T-cell (primary cell): Measurements from ENCODE around the gene NUDT14. TPM values are rescaled to one million over a fixed set of nuclear protein-coding genes. Genes with fewer than 3 reads are reported as not detected.

Experiments used
- ATAC-seq, 4 experiments: fragments of 200-7000 bp in 3 of 4; fragments of 150-1000 bp in 1 of 4; cut with Tn5 transposase; replicated peaks in 1 of 4; 1 replicate in 3 of 4; 2 replicates in 1 of 4; pipeline ENCODE4 v1.10.0; 2021; ENCODE audit warnings: moderate library complexity in 3 of 4, mild to moderate bottlenecking in 2 of 4, moderate number of reproducible peaks in 1 of 4
- CTCF ChIA-PET, 2 donors: fragments of 300-600 bp; sonication (Branson Sonifier 250); formaldehyde crosslinking; loops; one replicate each; lab custom pipeline; 2022; ENCODE audit warnings: antibody characterized with exemption in 2 of 2; lab: Charles Lee
- POLR2A ChIA-PET, 2 donors: fragments of 300-600 bp; sonication (Branson Sonifier 250); formaldehyde crosslinking; loops; one replicate each; lab custom pipeline; 2022; ENCODE audit warnings: antibody characterized with exemption in 2 of 2; lab: Charles Lee
- DNase-seq, 35 experiments: peaks; one replicate each; pipeline versions ENCODE4 v3.0.0 to v3.0.0-alpha.2; 2013 to 2023
- H3K27ac ChIP-seq: one replicate; pipeline ENCODE4 v1.5.1; 2013; ENCODE audit warnings: low read length
- H3K27me3 ChIP-seq, 2 experiments: replicated peaks in 1 of 2; 1 replicate in 1 of 2; 2 replicates in 1 of 2; pipeline versions ENCODE4 v1.6.1 to v1.7.0; 2013; ENCODE audit warnings: low read length in 1 of 2, mixed read lengths in 1 of 2; ENCODE audit not compliant: control insufficient read depth in 2 of 2, insufficient read depth in 2 of 2; ENCODE audit errors: extremely low read depth in 1 of 2
- H3K36me3 ChIP-seq, 2 donors: 1 replicate in 1 of 2; 2 replicates in 1 of 2; pipeline versions ENCODE4 v1.6.1 to v1.7.0; 2013; ENCODE audit warnings: low read length in 1 of 2; ENCODE audit not compliant: control insufficient read depth in 2 of 2, insufficient read depth in 1 of 2; ENCODE audit errors: extremely low read depth in 1 of 2
- H3K4me1 ChIP-seq, 2 experiments: 1 replicate in 1 of 2; 2 replicates in 1 of 2; pipeline versions ENCODE4 v1.6.1 to v1.7.0; 2013; ENCODE audit warnings: low read length in 2 of 2, mixed read lengths in 1 of 2; ENCODE audit not compliant: insufficient read depth in 2 of 2, control insufficient read depth in 1 of 2; ENCODE audit errors: extremely low read depth in 1 of 2
- H3K4me3 ChIP-seq, 2 donors: 1 replicate in 1 of 2; 2 replicates in 1 of 2; pipeline versions ENCODE4 v1.5.1 to v1.7.0; 2013; ENCODE audit warnings: mild to moderate bottlenecking in 2 of 2, low read length in 1 of 2, moderate library complexity in 1 of 2; ENCODE audit not compliant: control insufficient read depth in 1 of 2; ENCODE audit errors: extremely low read depth in 1 of 2
- H3K9me3 ChIP-seq: 2 replicates; pipeline ENCODE4 v1.7.0; 2013
- H3K27ac Mint-ChIP-seq, 2 donors: one replicate each; pipeline ENCODE4 v1.8.0; 2020 to 2021; ENCODE audit warnings: mild to moderate bottlenecking in 2 of 2, mixed read lengths in 2 of 2
- H3K27me3 Mint-ChIP-seq, 2 donors: one replicate each; pipeline ENCODE4 v1.8.0; 2021 to 2022; ENCODE audit warnings: mixed read lengths in 2 of 2
- H3K36me3 Mint-ChIP-seq: one replicate; pipeline ENCODE4 v1.8.0; 2021; ENCODE audit warnings: mixed read lengths
- H3K4me1 Mint-ChIP-seq, 3 donors: one replicate each; pipeline ENCODE4 v1.8.0; 2020 to 2022; ENCODE audit warnings: mixed read lengths in 3 of 3, mild to moderate bottlenecking in 1 of 3
- H3K4me3 Mint-ChIP-seq, 3 donors: one replicate each; pipeline ENCODE4 v1.8.0; 2020 to 2022; ENCODE audit warnings: mild to moderate bottlenecking in 3 of 3, mixed read lengths in 3 of 3, moderate library complexity in 3 of 3
- H3K9me3 Mint-ChIP-seq, 3 donors: one replicate each; pipeline ENCODE4 v1.8.0; 2020 to 2022; ENCODE audit warnings: mixed read lengths in 3 of 3
- WGBS: methylation state at CpG from one replicate; pipeline ENCODE4 v1.1.5; 2013; ENCODE audit warnings: missing lambda C conversion rate; ENCODE audit not compliant: insufficient coverage; 5-methylcytosine and 5-hydroxymethylcytosine counted together
- total RNA-seq, 35 experiments: library from RNA in 6 of 35; stranded (reverse) in 6 of 35; fragments of 120-200 nt in 1 of 35; gene quantifications; one replicate each; pipeline versions ENCODE4 v1.2.1 to v1.2.4 and lab custom pipeline; 2013 to 2026

NUDT14 gene
- total RNA-seq, 5 donors from 2014 or later (not counting 1 experiment from before 2014, with no cell fraction given), result 10.0 to 25.5 (median 20.2) TPM

DNA sequence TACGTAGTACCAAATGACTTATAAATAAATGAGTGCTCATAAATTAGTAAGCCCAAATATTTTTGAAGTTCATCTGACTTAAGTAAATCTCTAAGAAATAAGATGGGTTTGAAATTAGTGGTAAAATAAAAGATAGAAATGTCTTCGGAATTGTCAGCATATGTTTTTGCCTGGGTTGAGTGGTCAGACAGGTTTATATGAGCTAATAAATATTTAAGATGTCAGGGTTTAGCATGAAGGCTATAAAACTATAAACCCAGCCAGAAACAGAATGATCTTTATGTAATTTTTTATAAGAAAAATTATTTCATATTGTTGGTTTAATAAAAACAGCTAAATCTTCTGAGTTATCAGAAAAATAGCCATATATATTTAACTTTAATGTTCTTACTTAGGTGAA is 49.9 kb downstream of the NUDT14 start:
- ChIA-PET CTCF (no interaction called here), POLR2A (interaction anchor here in 1 of 2 donors (0.6 kb wide), 1 partner anchor 266 kb away, joined by 6 read pairs; no protein-coding TSS in a partner anchor)
- Histone ChIP-seq H3K4me3 (no peak overlapping the region), H3K27ac (no peak overlapping the region), H3K27me3 (peaks cover 0 to 26% of the 10 kb centered on the region in 2 experiments), H3K4me1 (no peaks in the 10 kb centered on the region), H3K36me3 (no peaks in the 10 kb centered on the region), H3K9me3 (no peaks in the 10 kb centered on the region)
- H3K36me3 Mint-ChIP-seq, result peaks cover 5% of the 10 kb centered on the region
- H3K27me3 Mint-ChIP-seq, result peaks cover 16 to 21% of the 10 kb centered on the region in 2 donors
- no peak overlapping the region for H3K27ac Mint-ChIP-seq
- ATAC-seq, result no peak
- peaks cover 3 to 18% (median 8%) of the 10 kb centered on the region in 3 donors for H3K9me3 Mint-ChIP-seq
- H3K4me3 Mint-ChIP-seq, result no peak overlapping the region
- WGBS, result no CpG with 5 or more reads among the region's 2 CpGs
- H3K4me1 Mint-ChIP-seq, result no peaks in the 10 kb centered on the region
- DNase-seq, result no peak

- H3K4me3 ChIP-seq, result no peak overlapping the region
- H3K27ac Mint-ChIP-seq, result no peak overlapping the region
- H3K27me3 ChIP-seq, result peaks cover 0 to 29% of the 10 kb centered on the region in 2 experiments
- no peak overlapping the region for H3K27ac ChIP-seq
- ChIA-PET POLR2A (no interaction called here), CTCF (no interaction called here)
- peaks cover 20% of the 10 kb centered on the region in 2 donors for H3K27me3 Mint-ChIP-seq
- peaks cover 8 to 15% (median 9%) of the 10 kb centered on the region in 3 donors for H3K4me1 Mint-ChIP-seq
- peaks cover 3% of the 10 kb centered on the region for H3K36me3 Mint-ChIP-seq
- ATAC-seq (no peak), DNase-seq (no peak)
- 94% methylated on average over 3 of the region's 5 CpGs for whole genome bisulfite sequencing
- no peaks in the 10 kb centered on the region for H3K4me1 ChIP-seq
- H3K4me3 Mint-ChIP-seq, result no peak overlapping the region
- H3K9me3 ChIP-seq, result no peaks in the 10 kb centered on the region
- no peaks in the 10 kb centered on the region for H3K36me3 ChIP-seq
- peaks cover 3 to 13% (median 4%) of the 10 kb centered on the region in 3 donors for H3K9me3 Mint-ChIP-seq
Measured at GRCh38 chr14:105128059-105128458, 53.1 kb downstream of the NUDT14 start.

- no peak overlapping the region for H3K4me3 Mint-ChIP-seq
- no peak for ATAC-seq
- 76% methylated on average over 4 of the region's 9 CpGs for WGBS
- ChIA-PET CTCF (interaction anchor here in 1 of 2 donors (0.8 kb wide), 1 partner anchor 462 kb away, joined by 7 read pairs; no protein-coding TSS in a partner anchor), POLR2A (no interaction called here)
- Histone ChIP-seq H3K36me3 (no peaks in the 10 kb centered on the region), H3K27ac (no peak overlapping the region), H3K27me3 (peaks cover 0 to 31% of the 10 kb centered on the region in 2 experiments), H3K4me1 (no peaks in the 10 kb centered on the region), H3K9me3 (no peaks in the 10 kb centered on the region), H3K4me3 (no peak overlapping the region)
- DNase-seq, result no peak
- peaks cover 3 to 13% (median 4%) of the 10 kb centered on the region in 3 donors for H3K9me3 Mint-ChIP-seq
- H3K27me3 Mint-ChIP-seq, result peaks cover 21 to 25% of the 10 kb centered on the region in 2 donors
- H3K4me1 Mint-ChIP-seq, result peaks cover 8 to 15% (median 9%) of the 10 kb centered on the region in 3 donors
- no peak overlapping the region for H3K27ac Mint-ChIP-seq
- H3K36me3 Mint-ChIP-seq, result peaks cover 3% of the 10 kb centered on the region
Measured at GRCh38 chr14:105126981-105127329, 54.2 kb downstream of the NUDT14 start.

- peaks cover 8 to 15% (median 9%) of the 10 kb centered on the region in 3 donors for H3K4me1 Mint-ChIP-seq
Measured at GRCh38 chr14:105126126-105126980, 54.8 kb downstream of the NUDT14 start.

DNA sequence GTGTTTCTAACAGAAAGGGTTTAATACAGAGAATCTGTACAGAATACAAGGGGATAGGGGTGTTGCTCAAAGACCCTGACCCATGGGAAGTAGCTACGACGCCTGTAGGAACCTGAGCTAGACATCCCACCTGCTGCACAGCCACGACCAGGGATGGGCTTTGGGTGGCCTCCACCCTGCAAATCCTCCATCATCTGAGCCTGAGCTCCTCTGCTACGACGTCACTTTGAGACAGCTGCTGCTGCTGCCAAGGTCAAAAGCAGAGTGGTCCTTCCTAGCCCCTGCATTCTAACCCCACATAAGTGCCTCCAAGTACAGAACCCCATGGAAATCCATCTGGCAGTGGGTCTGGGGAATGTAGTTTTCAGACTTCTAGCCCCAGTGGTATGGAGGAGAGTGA is 56.3 kb downstream of the NUDT14 start:
- Mint-ChIP-seq H3K4me1 (peaks cover 8 to 15% (median 9%) of the 10 kb centered on the region in 3 donors), H3K27me3 (peaks cover 25 to 30% of the 10 kb centered on the region in 2 donors), H3K4me3 (peak overlapping the region in 2 of 3 donors; percentile 31 to 57), H3K27ac (no peak overlapping the region), H3K36me3 (peaks cover 3% of the 10 kb centered on the region), H3K9me3 (peaks cover 8 to 23% (median 16%) of the 10 kb centered on the region in 3 donors)
- POLR2A ChIA-PET, result no interaction called here
- Histone ChIP-seq H3K9me3 (no peaks in the 10 kb centered on the region), H3K36me3 (no peaks in the 10 kb centered on the region), H3K27me3 (peaks cover 0 to 33% of the 10 kb centered on the region in 2 experiments), H3K4me1 (no peaks in the 10 kb centered on the region), H3K27ac (no peak overlapping the region), H3K4me3 (no peak overlapping the region)
- 27% methylated on average over 3 of the region's 5 CpGs for WGBS
- CTCF ChIA-PET, result no interaction called here
- ATAC-seq (no peak), DNase-seq (no peak)

More at GRCh38 chr14:105126126-105126980, 54.8 kb downstream of the NUDT14 start:
- Histone ChIP-seq H3K9me3 (no peaks in the 10 kb centered on the region), H3K27me3 (peaks cover 0 to 32% of the 10 kb centered on the region in 2 experiments), H3K36me3 (no peaks in the 10 kb centered on the region), H3K27ac (no peak overlapping the region), H3K4me3 (no peak overlapping the region), H3K4me1 (no peaks in the 10 kb centered on the region)
- 70% methylated on average over 16 of the region's 22 CpGs for WGBS
- Mint-ChIP-seq H3K9me3 (peaks cover 6 to 17% (median 7%) of the 10 kb centered on the region in 3 donors), H3K4me3 (no peak overlapping the region), H3K27ac (no peak overlapping the region), H3K36me3 (peaks cover 3% of the 10 kb centered on the region), H3K27me3 (peaks cover 21 to 28% of the 10 kb centered on the region in 2 donors)
- CTCF ChIA-PET, result interaction anchor here in 1 of 2 donors (0.8 kb wide), 1 partner anchor 463 kb away, joined by 7 read pairs; no protein-coding TSS in a partner anchor
- POLR2A ChIA-PET, result no interaction called here
- DNase-seq, result no peak
- ATAC-seq, result no peak

GRCh38 chr14:105123981-105124765 is 56.9 kb downstream of the NUDT14 start:
- Mint-ChIP-seq H3K27ac (no peak overlapping the region), H3K27me3 (peaks cover 23 to 30% of the 10 kb centered on the region in 2 donors), H3K36me3 (peaks cover 3% of the 10 kb centered on the region), H3K9me3 (peaks cover 8 to 17% (median 16%) of the 10 kb centered on the region in 3 donors), H3K4me1 (peaks cover 8 to 15% (median 9%) of the 10 kb centered on the region in 3 donors), H3K4me3 (peak overlapping the region in 2 of 3 donors; percentile 31 to 57)
- ChIA-PET CTCF (no interaction called here), POLR2A (no interaction called here)
- 63% methylated on average over 17 of the region's 17 CpGs for WGBS
- ATAC-seq (peak in 1 of 4 experiments; percentile 17), DNase-seq (no peak)
- no peaks in the 10 kb centered on the region for H3K36me3 ChIP-seq
- H3K4me3 ChIP-seq, result no peak overlapping the region
- no peaks in the 10 kb centered on the region for H3K9me3 ChIP-seq
- H3K27ac ChIP-seq, result no peak overlapping the region
- peaks cover 0 to 37% of the 10 kb centered on the region in 2 experiments for H3K27me3 ChIP-seq
- no peaks in the 10 kb centered on the region for H3K4me1 ChIP-seq
